ENCODE results near the gene GRIA4.

The GRIA4 gene

GRCh38 chr11:105960252-105961245, 350.7 kb downstream of the GRIA4 start:
- H3K27ac ChIP-seq (ENCODE audit: low read depth, low read length) = no peak overlapping the region
- no peak overlapping the region for H3K4me3 ChIP-seq (ENCODE audit: low read length)
- no peaks in the 10 kb centered on the region for H3K79me2 ChIP-seq (ENCODE audit: control insufficient read depth, low read length)
- H3F3A ChIP-seq (ENCODE audit: control insufficient read depth, insufficient read depth) = no peaks in the 10 kb centered on the region
- no peaks in the 10 kb centered on the region for H3K36me3 ChIP-seq (ENCODE audit: control insufficient read depth, low read length)
- no peaks in the 10 kb centered on the region for H3K27me3 ChIP-seq (ENCODE audit: control insufficient read depth, low read length)
- no peak overlapping the region for H3K4me2 ChIP-seq (ENCODE audit: low read length)
- H4K20me1 ChIP-seq (ENCODE audit: control insufficient read depth, insufficient read depth, low read depth, low read length) = no peaks in the 10 kb centered on the region
- H3K4me1 ChIP-seq (ENCODE audit: control insufficient read depth, low read length) = no peaks in the 10 kb centered on the region
- H3K9me3 ChIP-seq (ENCODE audit: control insufficient read depth, insufficient read depth, low read length) = no peaks in the 10 kb centered on the region; the same call in 1 of the 2 replicates
- no peaks in the 10 kb centered on the region for H3K9me2 ChIP-seq (replicated peaks; ENCODE audit: control insufficient read depth, low read length)
- TF ChIP-seq, protein P1, sequence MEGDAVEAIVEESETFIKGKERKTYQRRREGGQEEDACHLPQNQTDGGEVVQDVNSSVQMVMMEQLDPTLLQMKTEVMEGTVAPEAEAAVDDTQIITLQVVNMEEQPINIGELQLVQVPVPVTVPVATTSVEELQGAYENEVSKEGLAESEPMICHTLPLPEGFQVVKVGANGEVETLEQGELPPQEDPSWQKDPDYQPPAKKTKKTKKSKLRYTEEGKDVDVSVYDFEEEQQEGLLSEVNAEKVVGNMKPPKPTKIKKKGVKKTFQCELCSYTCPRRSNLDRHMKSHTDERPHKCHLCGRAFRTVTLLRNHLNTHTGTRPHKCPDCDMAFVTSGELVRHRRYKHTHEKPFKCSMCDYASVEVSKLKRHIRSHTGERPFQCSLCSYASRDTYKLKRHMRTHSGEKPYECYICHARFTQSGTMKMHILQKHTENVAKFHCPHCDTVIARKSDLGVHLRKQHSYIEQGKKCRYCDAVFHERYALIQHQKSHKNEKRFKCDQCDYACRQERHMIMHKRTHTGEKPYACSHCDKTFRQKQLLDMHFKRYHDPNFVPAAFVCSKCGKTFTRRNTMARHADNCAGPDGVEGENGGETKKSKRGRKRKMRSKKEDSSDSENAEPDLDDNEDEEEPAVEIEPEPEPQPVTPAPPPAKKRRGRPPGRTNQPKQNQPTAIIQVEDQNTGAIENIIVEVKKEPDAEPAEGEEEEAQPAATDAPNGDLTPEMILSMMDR (IDR thresholded peaks at IDR 0.05; ENCODE audit: low read depth, low read length, poor library complexity, severe bottlenecking) = no peak
- TF ChIP-seq EZH2phosphoT487 (IDR thresholded peaks at IDR 0.05; ENCODE audit: borderline replicate concordance, low read length) = no peak

DNA sequence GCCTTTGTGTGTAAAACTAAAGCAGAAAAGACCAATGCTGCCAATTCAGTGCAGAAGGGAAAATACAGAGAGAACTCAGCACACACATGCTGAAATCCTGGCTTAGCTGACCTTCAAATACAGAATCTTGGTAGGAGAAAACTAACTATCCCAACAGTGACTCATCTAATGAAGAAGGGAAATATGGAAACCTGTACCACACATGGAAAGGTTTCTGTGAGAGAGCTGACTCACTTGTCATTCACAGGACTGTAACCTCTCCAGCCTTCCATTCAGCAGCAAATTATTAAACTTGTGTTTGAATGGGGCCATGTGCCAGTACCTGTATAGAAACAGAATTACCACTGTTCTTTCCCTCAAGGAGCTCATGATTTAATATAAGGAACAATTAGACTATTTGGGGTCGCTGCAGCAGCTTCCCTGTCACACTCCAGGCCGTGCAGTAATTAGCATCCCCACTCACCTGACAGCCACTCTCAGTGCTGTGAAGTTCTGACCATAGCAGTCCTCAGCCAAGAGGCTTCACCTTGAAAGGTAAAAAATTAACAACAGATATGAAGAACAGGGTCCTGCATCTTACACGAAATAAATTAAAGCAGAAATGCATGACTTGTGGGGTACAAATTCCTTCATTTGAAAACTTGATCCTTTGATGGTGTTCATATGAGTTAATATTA, 358.3 kb downstream of the GRIA4 start:
- Histone ChIP-seq H3K4me2 (ENCODE audit: low read length) (no peak overlapping the region), H3K36me3 (ENCODE audit: control insufficient read depth, low read length) (no peaks in the 10 kb centered on the region), H4K20me1 (ENCODE audit: control insufficient read depth, insufficient read depth, low read depth, low read length) (no peaks in the 10 kb centered on the region), H3K9me2 (replicated peaks; ENCODE audit: control insufficient read depth, low read length) (no peaks in the 10 kb centered on the region), H3K27ac (ENCODE audit: low read depth, low read length) (no peak overlapping the region), H3K4me1 (ENCODE audit: control insufficient read depth, low read length) (no peaks in the 10 kb centered on the region), H3K27me3 (ENCODE audit: control insufficient read depth, low read length) (no peaks in the 10 kb centered on the region), H3F3A (ENCODE audit: control insufficient read depth, insufficient read depth) (no peaks in the 10 kb centered on the region), H3K79me2 (ENCODE audit: control insufficient read depth, low read length) (no peaks in the 10 kb centered on the region), H3K9me3 (ENCODE audit: control insufficient read depth, insufficient read depth, low read length) (no peaks in the 10 kb centered on the region), H3K4me3 (ENCODE audit: low read length) (no peak overlapping the region)
- TF ChIP-seq, protein P1 (IDR thresholded peaks at IDR 0.05; ENCODE audit: low read depth, low read length, poor library complexity, severe bottlenecking) = no peak
- no peak for TF ChIP-seq EZH2phosphoT487 (IDR thresholded peaks at IDR 0.05; ENCODE audit: borderline replicate concordance, low read length)

DNA sequence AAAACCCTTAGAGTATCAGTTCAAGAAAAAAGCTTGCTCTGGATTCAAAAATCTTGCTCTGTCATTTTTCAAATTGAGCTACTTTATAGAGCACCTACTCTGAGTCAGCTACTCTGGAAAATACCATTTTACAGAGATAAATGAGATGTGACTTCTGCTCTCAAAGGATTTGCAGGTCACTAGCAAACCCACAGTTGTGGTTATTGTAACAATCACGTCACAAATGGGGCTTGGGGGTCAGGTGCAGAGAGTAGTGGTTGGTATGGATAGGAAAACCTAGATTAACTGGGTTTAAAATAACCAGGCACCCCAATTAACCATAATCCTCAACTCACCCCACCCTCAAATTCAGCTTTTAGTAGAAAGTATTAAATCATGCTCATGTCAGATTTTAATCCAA, 359.9 kb downstream of the GRIA4 start:
- TF ChIP-seq, protein P1 (IDR thresholded peaks at IDR 0.05; ENCODE audit: low read depth, low read length, poor library complexity, severe bottlenecking) = no peak
- TF ChIP-seq EZH2phosphoT487 (IDR thresholded peaks at IDR 0.05; ENCODE audit: borderline replicate concordance, low read length) = no peak
- Histone ChIP-seq H3K27ac (ENCODE audit: low read depth, low read length) (no peak overlapping the region), H3K4me3 (ENCODE audit: low read length) (no peak overlapping the region), H3F3A (ENCODE audit: control insufficient read depth, insufficient read depth) (no peaks in the 10 kb centered on the region), H3K9me2 (replicated peaks; ENCODE audit: control insufficient read depth, low read length) (no peaks in the 10 kb centered on the region), H4K20me1 (ENCODE audit: control insufficient read depth, insufficient read depth, low read depth, low read length) (no peaks in the 10 kb centered on the region), H3K9me3 (ENCODE audit: control insufficient read depth, insufficient read depth, low read length) (no peaks in the 10 kb centered on the region), H3K4me1 (ENCODE audit: control insufficient read depth, low read length) (no peaks in the 10 kb centered on the region), H3K4me2 (ENCODE audit: low read length) (no peak overlapping the region), H3K36me3 (ENCODE audit: control insufficient read depth, low read length) (no peaks in the 10 kb centered on the region), H3K79me2 (ENCODE audit: control insufficient read depth, low read length) (no peaks in the 10 kb centered on the region), H3K27me3 (ENCODE audit: control insufficient read depth, low read length) (0 out of 2 replicates have a peak, but pooled peaks cover 3% of the 10 kb centered on the region)
